ENCODE measurements around the gene OR9I1.

The OR9I1 gene

DNA sequence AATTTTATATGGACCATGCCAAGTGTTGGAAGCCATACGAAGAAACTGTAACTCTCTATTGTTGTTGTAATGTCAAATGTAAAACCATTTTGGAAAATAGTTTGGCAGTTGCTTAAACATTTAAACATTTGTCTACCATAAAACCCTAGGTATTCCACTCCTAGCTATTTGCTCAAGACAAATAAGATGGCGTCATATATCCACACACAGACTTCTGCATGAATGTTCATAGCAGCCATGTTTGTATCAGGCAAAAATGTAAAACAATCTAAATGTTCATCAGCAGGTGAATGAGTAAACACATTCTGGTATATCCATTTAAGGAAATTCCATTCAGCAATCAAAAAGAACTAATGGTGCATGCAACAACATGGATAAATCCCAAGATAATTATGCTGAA is 27.9 kb downstream of the OR9I1 start:
- DNase-seq (ENCODE audit: low read depth), result no peak
- TF ChIP-seq, protein P1, sequence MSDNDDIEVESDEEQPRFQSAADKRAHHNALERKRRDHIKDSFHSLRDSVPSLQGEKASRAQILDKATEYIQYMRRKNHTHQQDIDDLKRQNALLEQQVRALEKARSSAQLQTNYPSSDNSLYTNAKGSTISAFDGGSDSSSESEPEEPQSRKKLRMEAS (IDR thresholded peaks at IDR 0.05; ENCODE audit: low read depth, low read length), result no peak
- TF ChIP-seq, protein P2, sequence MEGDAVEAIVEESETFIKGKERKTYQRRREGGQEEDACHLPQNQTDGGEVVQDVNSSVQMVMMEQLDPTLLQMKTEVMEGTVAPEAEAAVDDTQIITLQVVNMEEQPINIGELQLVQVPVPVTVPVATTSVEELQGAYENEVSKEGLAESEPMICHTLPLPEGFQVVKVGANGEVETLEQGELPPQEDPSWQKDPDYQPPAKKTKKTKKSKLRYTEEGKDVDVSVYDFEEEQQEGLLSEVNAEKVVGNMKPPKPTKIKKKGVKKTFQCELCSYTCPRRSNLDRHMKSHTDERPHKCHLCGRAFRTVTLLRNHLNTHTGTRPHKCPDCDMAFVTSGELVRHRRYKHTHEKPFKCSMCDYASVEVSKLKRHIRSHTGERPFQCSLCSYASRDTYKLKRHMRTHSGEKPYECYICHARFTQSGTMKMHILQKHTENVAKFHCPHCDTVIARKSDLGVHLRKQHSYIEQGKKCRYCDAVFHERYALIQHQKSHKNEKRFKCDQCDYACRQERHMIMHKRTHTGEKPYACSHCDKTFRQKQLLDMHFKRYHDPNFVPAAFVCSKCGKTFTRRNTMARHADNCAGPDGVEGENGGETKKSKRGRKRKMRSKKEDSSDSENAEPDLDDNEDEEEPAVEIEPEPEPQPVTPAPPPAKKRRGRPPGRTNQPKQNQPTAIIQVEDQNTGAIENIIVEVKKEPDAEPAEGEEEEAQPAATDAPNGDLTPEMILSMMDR (IDR thresholded peaks at IDR 0.05; ENCODE audit: low read depth, low read length), result no peak
- TF ChIP-seq MYC (IDR thresholded peaks at IDR 0.05; ENCODE audit: low read depth, low read length) (no peak), POLR2A (IDR thresholded peaks at IDR 0.05; ENCODE audit: extremely low read depth, insufficient read length) (no peak)
- no peak overlapping the region for H3K4me3 ChIP-seq (ENCODE audit: low read depth, low read length)

DNA sequence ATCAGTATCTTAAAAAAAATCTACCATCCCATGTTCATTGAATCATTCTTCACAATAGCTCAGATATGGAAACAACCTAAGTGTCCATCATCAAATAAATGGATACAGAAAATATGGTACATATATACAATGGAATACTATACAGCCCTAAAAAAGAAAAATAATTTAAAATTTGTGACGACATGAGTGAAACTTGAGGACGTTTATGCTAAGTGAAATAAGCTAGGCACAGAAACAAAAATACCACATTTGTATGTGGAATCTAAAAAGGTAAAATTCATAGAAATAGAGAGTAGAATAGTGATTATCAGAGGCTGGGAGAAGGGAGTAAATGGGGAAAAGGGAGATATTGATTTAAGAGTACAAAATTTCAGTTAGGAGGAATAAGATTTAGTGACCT is 38.8 kb downstream of the OR9I1 start:
- no peak overlapping the region for H3K4me3 ChIP-seq (ENCODE audit: low read depth, low read length)
- TF ChIP-seq MYC (IDR thresholded peaks at IDR 0.05; ENCODE audit: low read depth, low read length), result no peak

DNA sequence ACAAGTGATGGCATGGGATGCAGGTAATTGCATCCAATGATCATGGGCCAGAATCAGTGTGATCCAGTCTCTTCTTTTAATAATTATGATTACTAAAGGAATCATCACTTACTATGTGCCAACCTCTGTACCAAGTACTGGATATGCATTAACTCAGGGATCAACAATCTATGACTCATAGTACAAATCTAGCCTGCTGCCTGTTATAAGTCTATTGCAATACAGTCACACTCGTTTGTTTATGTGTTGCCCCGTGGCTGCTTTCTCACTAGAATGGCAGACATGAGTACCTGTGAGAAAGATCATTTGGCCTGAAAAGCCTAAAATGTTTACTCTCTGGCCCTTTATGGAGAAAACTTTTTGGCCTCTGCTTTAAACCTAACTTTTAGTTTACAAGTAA is 49.5 kb downstream of the OR9I1 start:
- H3K4me3 ChIP-seq (ENCODE audit: low read depth, low read length), result no peak overlapping the region
- TF ChIP-seq, protein P2 (IDR thresholded peaks at IDR 0.05; ENCODE audit: low read depth, low read length), result no peak
- TF ChIP-seq POLR2A (IDR thresholded peaks at IDR 0.05; ENCODE audit: extremely low read depth, insufficient read length), result no peak
- TF ChIP-seq MYC (IDR thresholded peaks at IDR 0.05; ENCODE audit: low read depth, low read length), result no peak
- TF ChIP-seq, protein P1 (IDR thresholded peaks at IDR 0.05; ENCODE audit: low read depth, low read length), result no peak
- no peak for DNase-seq (ENCODE audit: low read depth)

More for the DNA sequence above, 38.8 kb downstream of the OR9I1 start:
- no peak for DNase-seq (ENCODE audit: low read depth)

DNA sequence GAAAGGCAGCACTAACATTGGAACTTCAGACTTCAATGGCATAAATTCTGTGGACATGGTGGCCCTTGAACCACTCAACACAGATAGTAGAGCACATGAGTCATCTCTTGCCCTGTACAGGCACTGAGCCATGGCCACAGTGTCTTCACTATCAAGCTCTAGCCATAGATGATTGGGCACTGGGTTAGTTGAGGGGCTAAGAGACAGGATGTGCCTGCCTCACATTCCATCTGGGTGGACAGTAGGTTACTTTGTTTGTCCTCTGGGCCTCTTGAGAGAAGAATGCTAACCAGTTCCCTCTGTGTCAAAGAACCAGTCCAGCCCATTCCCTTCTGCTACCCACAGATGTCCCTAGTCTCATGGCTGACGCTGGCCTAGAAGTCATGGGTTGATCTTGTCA is 54.7 kb downstream of the OR9I1 start:
- TF ChIP-seq MYC (IDR thresholded peaks at IDR 0.05; ENCODE audit: low read depth, low read length), result no peak
- TF ChIP-seq, protein P2 (IDR thresholded peaks at IDR 0.05; ENCODE audit: low read depth, low read length), result no peak
- TF ChIP-seq POLR2A (IDR thresholded peaks at IDR 0.05; ENCODE audit: extremely low read depth, insufficient read length), result no peak
- TF ChIP-seq, protein P1 (IDR thresholded peaks at IDR 0.05; ENCODE audit: low read depth, low read length), result no peak
- no peak for DNase-seq (ENCODE audit: low read depth)
- no peak overlapping the region for H3K4me3 ChIP-seq (ENCODE audit: low read depth, low read length)

DNA sequence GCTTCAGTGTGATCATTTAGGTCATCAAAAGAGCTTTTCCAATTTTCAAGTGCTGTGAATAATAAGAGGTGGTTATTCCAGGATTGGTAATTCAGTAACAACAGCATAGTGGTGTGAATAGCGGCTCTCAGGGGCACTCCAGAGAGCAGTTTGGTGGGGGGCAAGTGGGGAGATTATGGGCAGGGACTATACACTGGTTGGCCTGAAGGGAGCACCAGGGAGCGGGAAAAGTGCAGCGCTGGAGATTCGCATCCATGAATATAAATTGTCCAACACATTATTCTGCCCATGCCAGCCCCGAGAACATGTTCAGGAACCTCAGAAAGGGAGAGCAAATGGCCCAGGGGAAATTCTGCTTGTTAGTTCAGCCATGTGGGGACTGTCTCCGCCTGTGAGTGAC is 56.7 kb downstream of the OR9I1 start:
- H3K4me3 ChIP-seq (ENCODE audit: low read depth, low read length), result no peak overlapping the region
- TF ChIP-seq MYC (IDR thresholded peaks at IDR 0.05; ENCODE audit: low read depth, low read length) (no peak), POLR2A (IDR thresholded peaks at IDR 0.05; ENCODE audit: extremely low read depth, insufficient read length) (no peak)
- TF ChIP-seq, protein P1 (IDR thresholded peaks at IDR 0.05; ENCODE audit: low read depth, low read length), result no peak
- TF ChIP-seq, protein P2 (IDR thresholded peaks at IDR 0.05; ENCODE audit: low read depth, low read length), result peak; percentile 30
- DNase-seq (ENCODE audit: low read depth), result no peak

DNA sequence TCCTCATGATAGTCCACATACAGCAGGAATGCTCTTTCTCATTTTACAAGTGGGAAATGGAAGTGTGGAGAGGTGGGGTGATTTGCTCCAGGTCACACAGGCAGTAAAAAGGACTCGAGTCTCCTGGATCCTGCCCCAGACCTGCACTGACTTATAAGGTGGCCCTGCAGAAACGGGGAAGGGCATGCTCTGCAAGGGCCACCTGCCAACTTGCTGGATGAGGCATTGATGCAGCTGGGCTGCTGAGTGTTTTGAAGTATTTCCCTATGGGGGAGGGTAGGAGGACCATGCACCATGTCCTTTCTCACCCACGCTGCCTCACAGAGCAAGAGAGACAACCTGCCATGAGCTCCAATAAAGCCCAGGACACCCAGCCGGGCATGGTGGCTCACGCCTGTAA is 57.6 kb downstream of the OR9I1 start:
- no peak for TF ChIP-seq MYC (IDR thresholded peaks at IDR 0.05; ENCODE audit: low read depth, low read length)
- TF ChIP-seq, protein P2 (IDR thresholded peaks at IDR 0.05; ENCODE audit: low read depth, low read length), result no peak
- H3K4me3 ChIP-seq (ENCODE audit: low read depth, low read length), result no peak overlapping the region
- no peak for DNase-seq (ENCODE audit: low read depth)
